Tibial nerve (tissue), 4 donors: ENCODE measurements around the gene PPP4R3A. TPM values are rescaled to one million over a fixed set of nuclear protein-coding genes. Genes with fewer than 3 reads are reported as not detected.

Source experiments
- DNase-seq, 2 donors: peaks; one replicate each; pipeline ENCODE4 v3.0.0-alpha.2; 2019; ENCODE audit warnings: low spot score in 2 of 2
- H3K27ac ChIP-seq, 4 donors: fragments of 200-600 bp; sonication (generic) in 3 of 4; one replicate each; pipeline ENCODE4 v1.5.1; 2017 to 2019; ENCODE audit warnings: mild to moderate bottlenecking in 1 of 4
- H3K27me3 ChIP-seq, 2 donors: fragments of 200-600 bp; sonication (generic) in 1 of 2; one replicate each; pipeline versions ENCODE4 v1.5.1 to v1.6.0; 2017 to 2019
- H3K36me3 ChIP-seq, 3 donors: fragments of 200-600 bp; sonication (generic); one replicate each; pipeline ENCODE4 v1.5.1; 2018 to 2019
- H3K4me1 ChIP-seq, 4 donors: fragments of 200-600 bp; sonication (generic) in 3 of 4; one replicate each; pipeline ENCODE4 v1.5.1; 2017 to 2019
- H3K4me3 ChIP-seq, 4 donors: fragments of 200-600 bp; sonication (generic) in 3 of 4; one replicate each; pipeline ENCODE4 v1.5.1; 2017 to 2019; ENCODE audit warnings: mild to moderate bottlenecking in 1 of 4, moderate library complexity in 1 of 4
- H3K9me3 ChIP-seq, 4 donors: fragments of 200-600 bp; sonication (generic) in 3 of 4; one replicate each; pipeline ENCODE4 v1.5.1; 2017 to 2019
- EP300 ChIP-seq, 2 donors: sonication (generic); formaldehyde crosslinking; IDR thresholded peaks; one replicate each; pipeline ENCODE4 v1.6.1; 2017; ENCODE audit warnings: antibody characterized with exemption in 2 of 2, mild to moderate bottlenecking in 1 of 2
- POLR2A ChIP-seq, 2 donors: fragments of 450-650 bp; IDR thresholded peaks; one replicate each; pipeline ENCODE4 v1.6.1; 2017; ENCODE audit warnings: antibody characterized with exemption in 2 of 2, mild to moderate bottlenecking in 2 of 2, moderate library complexity in 2 of 2
- WGBS, 2 donors: methylation state at CpG; one replicate each; pipeline ENCODE4 v1.1.5; 2018; 5-methylcytosine and 5-hydroxymethylcytosine counted together
- total RNA-seq, 4 donors: library from RNA; depleted of rRNA; stranded (reverse); fragments of >200 nt; gene quantifications; one replicate each; pipeline ENCODE4 v1.1.0, GENCODE V29; 2016
- TF ChIP-seq, protein P1 (sequence below), 5 experiments: fragments of 200-600 bp in 3 of 5; fragments of 450-650 bp in 2 of 5; sonication (generic) in 3 of 5; IDR thresholded peaks; one replicate each; pipeline ENCODE4 v1.5.1; 2016 to 2019; ENCODE audit warnings: antibody characterized with exemption in 5 of 5, mild to moderate bottlenecking in 3 of 5, moderate library complexity in 2 of 5

Gene PPP4R3A
- total RNA-seq, 4 donors from 2014 or later, result 63.3 to 104 (median 80.2) TPM

DNA sequence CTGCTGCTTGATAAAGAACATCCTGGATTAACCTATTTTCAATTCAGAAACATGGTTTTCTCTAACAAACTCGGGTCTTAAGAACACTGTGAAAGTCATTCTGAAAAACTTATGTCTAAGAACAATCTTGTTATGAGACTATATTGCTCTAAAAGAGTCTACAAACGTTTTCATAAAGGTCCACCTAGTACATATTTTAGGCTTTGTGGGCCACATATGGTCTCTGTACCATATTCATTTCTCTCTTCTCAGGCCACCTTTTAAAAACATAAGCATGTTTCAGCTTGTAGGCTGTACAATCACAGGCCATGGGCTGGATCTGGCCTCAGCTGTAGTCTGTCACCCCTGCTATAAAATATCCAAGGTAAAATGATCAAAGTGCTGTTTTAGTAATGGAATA, 39.9 kb downstream of the PPP4R3A start:
- H3K36me3 ChIP-seq, result peaks cover 0 to 86% (median 24%) of the 10 kb centered on the region in 3 donors
- WGBS, 2 donors, result 86 to 89% methylated on average over 2 of the region's 2 CpGs
- TF ChIP-seq EP300 (IDR thresholded peaks at IDR 0.05), result no peak
- TF ChIP-seq, protein P1, sequence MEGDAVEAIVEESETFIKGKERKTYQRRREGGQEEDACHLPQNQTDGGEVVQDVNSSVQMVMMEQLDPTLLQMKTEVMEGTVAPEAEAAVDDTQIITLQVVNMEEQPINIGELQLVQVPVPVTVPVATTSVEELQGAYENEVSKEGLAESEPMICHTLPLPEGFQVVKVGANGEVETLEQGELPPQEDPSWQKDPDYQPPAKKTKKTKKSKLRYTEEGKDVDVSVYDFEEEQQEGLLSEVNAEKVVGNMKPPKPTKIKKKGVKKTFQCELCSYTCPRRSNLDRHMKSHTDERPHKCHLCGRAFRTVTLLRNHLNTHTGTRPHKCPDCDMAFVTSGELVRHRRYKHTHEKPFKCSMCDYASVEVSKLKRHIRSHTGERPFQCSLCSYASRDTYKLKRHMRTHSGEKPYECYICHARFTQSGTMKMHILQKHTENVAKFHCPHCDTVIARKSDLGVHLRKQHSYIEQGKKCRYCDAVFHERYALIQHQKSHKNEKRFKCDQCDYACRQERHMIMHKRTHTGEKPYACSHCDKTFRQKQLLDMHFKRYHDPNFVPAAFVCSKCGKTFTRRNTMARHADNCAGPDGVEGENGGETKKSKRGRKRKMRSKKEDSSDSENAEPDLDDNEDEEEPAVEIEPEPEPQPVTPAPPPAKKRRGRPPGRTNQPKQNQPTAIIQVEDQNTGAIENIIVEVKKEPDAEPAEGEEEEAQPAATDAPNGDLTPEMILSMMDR (IDR thresholded peaks at IDR 0.05), result no peak
- no peak for TF ChIP-seq POLR2A (IDR thresholded peaks at IDR 0.05)
- H3K9me3 ChIP-seq, result no peaks in the 10 kb centered on the region
- H3K27me3 ChIP-seq, result no peaks in the 10 kb centered on the region
- H3K4me3 ChIP-seq, result no peak overlapping the region
- DNase-seq, result no peak
- no peaks in the 10 kb centered on the region for H3K4me1 ChIP-seq
- H3K27ac ChIP-seq, result no peak overlapping the region

DNA sequence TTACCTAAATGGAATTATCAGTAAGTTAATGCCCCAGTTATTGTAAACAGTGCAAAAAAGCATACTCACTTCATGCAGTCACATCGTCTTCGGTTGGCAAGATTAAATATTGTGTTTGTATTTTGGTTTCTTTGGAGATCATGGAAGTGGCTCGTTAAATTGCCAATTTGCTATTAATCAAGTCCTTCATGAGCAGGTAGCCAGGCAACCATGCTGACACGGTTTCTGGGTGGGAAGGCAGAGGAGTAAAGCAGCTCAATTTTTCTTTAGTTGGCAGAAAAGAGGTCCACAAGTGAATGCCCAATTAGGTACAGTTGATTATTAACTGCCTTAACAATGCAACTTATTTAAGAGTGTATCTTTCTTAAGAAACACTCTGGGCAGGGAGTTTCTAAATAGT, 43.9 kb downstream of the PPP4R3A start:
- 71 to 72% methylated on average over 4 of the region's 4 CpGs for WGBS, 2 donors
- Histone ChIP-seq H3K4me3 (no peak overlapping the region), H3K36me3 (peaks cover 2 to 82% (median 23%) of the 10 kb centered on the region in 3 donors)

DNA sequence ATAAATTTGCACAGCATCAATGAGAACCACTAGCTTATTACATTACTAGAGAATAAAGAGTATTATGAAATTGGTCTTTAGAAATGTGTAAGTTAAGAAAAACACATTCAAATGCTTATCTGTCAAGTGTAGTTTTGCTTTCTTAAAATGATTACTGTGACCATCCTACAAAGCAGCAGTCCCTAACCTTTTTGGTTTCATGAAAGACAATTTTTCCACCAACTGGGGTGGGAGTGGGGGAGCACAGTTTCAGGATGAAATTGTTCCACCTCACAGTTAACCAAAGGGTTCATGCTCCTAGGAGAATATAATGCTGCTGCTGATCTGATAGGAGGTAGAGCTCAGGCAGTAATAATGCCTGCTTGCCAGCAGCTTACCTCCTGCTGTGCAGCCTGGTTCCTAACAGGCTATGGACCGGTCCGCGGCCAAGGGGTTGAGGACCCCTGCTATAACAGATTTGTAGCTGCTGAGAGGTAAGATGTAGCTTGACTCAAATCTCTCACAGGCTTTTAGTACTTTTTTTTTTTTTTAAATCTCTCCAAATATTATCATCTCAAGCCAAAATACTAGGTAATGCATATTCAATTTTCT, 45.4 kb downstream of the PPP4R3A start:
- Histone ChIP-seq H3K27ac (no peak overlapping the region), H3K4me1 (no peaks in the 10 kb centered on the region), H3K4me3 (no peak overlapping the region), H3K27me3 (no peaks in the 10 kb centered on the region), H3K36me3 (peaks cover 4 to 82% (median 25%) of the 10 kb centered on the region in 3 donors), H3K9me3 (no peaks in the 10 kb centered on the region)
- DNase-seq, result no peak
- WGBS, 2 donors, result 59 to 80% methylated on average over 3 of the region's 3 CpGs
- TF ChIP-seq POLR2A (IDR thresholded peaks at IDR 0.05) (no peak), EP300 (IDR thresholded peaks at IDR 0.05) (no peak)
- TF ChIP-seq, protein P1 (IDR thresholded peaks at IDR 0.05), result no peak

More for the DNA sequence above, 43.9 kb downstream of the PPP4R3A start:
- H3K4me1 ChIP-seq, result no peaks in the 10 kb centered on the region
- no peaks in the 10 kb centered on the region for H3K27me3 ChIP-seq
- no peak overlapping the region for H3K27ac ChIP-seq
- TF ChIP-seq, protein P1 (IDR thresholded peaks at IDR 0.05), result no peak
- TF ChIP-seq EP300 (IDR thresholded peaks at IDR 0.05) (no peak), POLR2A (IDR thresholded peaks at IDR 0.05) (no peak)
- no peaks in the 10 kb centered on the region for H3K9me3 ChIP-seq
- DNase-seq, result no peak

DNA sequence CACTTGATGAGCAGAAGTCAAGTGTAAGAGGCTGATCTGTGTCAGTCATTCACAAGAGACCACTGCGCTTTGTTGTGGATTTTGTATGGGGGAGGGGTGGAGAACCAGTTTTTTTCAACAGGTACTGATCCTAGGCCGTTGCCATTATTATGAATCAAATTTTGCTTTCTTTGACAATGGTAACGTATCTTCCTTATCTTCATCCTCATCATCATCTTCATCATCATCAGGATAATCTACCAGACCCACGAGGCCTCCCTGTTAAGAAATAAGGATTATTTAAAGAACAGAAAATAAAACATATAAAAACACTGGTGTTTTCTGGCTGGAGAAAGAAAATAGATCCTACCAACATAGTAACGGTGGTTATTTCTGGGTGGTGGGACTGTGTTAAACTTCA, 51.5 kb downstream of the PPP4R3A start:
- Histone ChIP-seq H3K4me1 (no peaks in the 10 kb centered on the region), H3K27ac (no peak overlapping the region), H3K36me3 (peaks cover 5 to 84% (median 25%) of the 10 kb centered on the region in 3 donors), H3K27me3 (no peaks in the 10 kb centered on the region), H3K4me3 (no peak overlapping the region), H3K9me3 (no peaks in the 10 kb centered on the region)
- no peak for DNase-seq
- WGBS, 2 donors, result 87 to 88% methylated on average over 5 of the region's 5 CpGs
- TF ChIP-seq, protein P1 (IDR thresholded peaks at IDR 0.05), result no peak
- TF ChIP-seq EP300 (IDR thresholded peaks at IDR 0.05) (no peak), POLR2A (IDR thresholded peaks at IDR 0.05) (no peak)

DNA sequence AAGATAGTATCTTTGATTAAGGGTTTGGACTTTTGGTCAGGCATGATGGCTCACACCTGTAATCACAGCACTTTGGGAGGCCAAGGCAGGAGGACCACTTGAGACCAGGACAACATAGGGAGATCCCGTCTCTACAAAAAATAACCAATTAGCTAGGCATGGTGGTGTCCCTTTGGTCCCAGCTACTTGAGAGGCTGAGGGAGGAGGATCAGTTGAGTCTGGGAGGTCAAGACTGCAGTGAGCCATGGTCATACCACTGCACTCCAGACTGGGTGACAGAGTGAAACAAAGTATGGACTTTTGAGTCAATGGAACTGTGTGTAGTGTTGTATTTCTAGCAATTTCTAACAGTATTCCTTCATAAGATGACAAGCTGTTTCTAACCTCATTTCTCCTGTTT, 53.8 kb downstream of the PPP4R3A start:
- no peak for TF ChIP-seq POLR2A (IDR thresholded peaks at IDR 0.05)
- no peaks in the 10 kb centered on the region for H3K9me3 ChIP-seq
- DNase-seq, result no peak

More for the DNA sequence above, 53.8 kb downstream of the PPP4R3A start:
- Histone ChIP-seq H3K4me1 (no peaks in the 10 kb centered on the region), H3K27me3 (no peaks in the 10 kb centered on the region), H3K27ac (no peak overlapping the region), H3K36me3 (peaks cover 5 to 65% (median 15%) of the 10 kb centered on the region in 3 donors), H3K4me3 (no peak overlapping the region)
- 84 to 85% methylated on average over 1 of the region's 1 CpG for WGBS, 2 donors
